ENCODE data around the gene CYP17A1. TPM values are rescaled to one million over a fixed set of nuclear protein-coding genes. Genes with fewer than 3 reads are reported as not detected.
"Not testable (repeated sequence)": the region's sequence is repeated elsewhere in the genome, so short reads cannot be mapped to it uniquely, and the experiment has no call there.

The CYP17A1 gene
- total and polyA plus RNA-seq, 5 donors: 0.11 TPM; not detected in 4

DNA sequence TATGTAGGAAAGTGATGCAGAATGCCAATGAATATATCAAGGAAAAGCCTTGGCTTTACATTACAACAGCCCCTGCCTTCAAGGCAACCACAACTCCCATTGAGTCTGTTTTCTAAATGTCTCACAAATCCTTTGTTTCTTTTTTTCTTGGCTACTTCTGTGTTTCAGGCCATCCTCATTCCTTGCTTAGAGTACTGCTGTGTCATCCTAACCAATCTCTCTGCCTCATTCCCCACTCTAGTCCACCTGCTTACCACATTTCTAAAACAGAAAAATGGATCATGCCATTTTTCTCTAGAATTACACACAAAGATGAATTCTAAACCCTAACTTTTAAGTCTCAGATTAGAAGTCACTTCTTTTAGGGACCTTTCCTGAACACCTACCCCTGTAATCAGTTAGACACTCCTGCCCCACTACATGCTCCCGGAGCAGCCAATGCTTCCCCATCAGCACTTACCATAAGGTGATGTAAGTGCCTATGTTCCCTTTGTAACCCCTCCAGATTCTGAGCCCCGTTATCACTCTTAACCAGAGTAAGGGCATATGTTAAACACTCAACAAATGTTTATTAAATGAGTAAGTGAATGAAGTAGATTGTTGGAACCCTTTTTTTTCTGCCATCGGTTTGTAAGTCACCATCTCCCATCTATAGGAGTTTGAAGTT is 19.7 kb upstream of the CYP17A1 start:
- Histone ChIP-seq H3K27me3 (ENCODE audit: control insufficient read depth, insufficient read depth) (no peaks in the 10 kb centered on the region), H3K27ac (ENCODE audit: low read length) (no peak overlapping the region), H3K4me1 (ENCODE audit: control insufficient read depth, insufficient read depth, low read length) (peaks cover 4% of the 10 kb centered on the region), H3K4me3 (ENCODE audit: low read length) (no peak overlapping the region), H3K9me3 (ENCODE audit: control insufficient read depth, low read length) (no peaks in the 10 kb centered on the region)
- intact Hi-C loops (cut with DNase I): no loop called here
- no peak for DNase-seq
- no peak for ATAC-seq
- 76% methylated on average over 3 of the region's 3 CpGs for WGBS

DNA sequence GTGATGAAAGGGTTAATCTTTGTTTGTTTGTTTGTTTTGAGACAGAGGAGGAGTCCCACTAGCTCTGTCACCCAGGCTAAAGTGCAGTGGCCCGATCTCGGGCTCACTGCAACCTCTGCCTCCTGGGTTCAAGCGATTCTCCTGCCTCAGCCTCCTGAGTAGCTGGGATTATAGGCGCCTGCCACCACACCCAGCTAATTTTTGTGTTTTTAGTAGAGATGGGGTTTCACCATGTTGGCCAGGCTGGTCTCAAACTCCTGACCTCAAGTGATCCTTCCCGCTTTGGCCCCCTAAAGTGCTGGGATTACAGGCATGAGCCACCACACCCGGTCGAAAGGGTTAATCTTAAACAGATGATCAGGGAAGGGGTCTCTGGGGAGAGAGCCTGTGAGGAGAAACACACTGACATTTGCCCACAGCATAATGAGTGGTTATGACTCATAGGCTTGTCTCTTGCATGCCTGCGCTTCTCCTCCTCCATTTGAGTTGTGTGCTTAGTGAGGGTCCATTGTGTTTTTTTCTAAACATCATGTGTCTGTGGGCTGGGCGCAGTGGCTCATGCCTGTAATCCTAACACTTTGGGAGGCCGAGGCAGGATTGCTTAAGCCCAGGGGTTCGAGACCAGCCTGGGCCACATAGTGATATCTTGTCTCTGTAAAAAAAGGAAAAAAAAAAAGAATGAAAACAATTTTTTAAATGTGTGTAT is 18.7 kb upstream of the CYP17A1 start:
- ATAC-seq; DNase-seq; H3K9me3 ChIP-seq (ENCODE audit: control insufficient read depth, low read length); H3K27ac ChIP-seq (ENCODE audit: low read length); H3K4me1 ChIP-seq (ENCODE audit: control insufficient read depth, insufficient read depth, low read length); H3K4me3 ChIP-seq (ENCODE audit: low read length); intact Hi-C loops (cut with DNase I); H3K27me3 ChIP-seq (ENCODE audit: control insufficient read depth, insufficient read depth): not testable (repeated sequence)
- 66% methylated on average over 11 of the region's 11 CpGs for WGBS

DNA sequence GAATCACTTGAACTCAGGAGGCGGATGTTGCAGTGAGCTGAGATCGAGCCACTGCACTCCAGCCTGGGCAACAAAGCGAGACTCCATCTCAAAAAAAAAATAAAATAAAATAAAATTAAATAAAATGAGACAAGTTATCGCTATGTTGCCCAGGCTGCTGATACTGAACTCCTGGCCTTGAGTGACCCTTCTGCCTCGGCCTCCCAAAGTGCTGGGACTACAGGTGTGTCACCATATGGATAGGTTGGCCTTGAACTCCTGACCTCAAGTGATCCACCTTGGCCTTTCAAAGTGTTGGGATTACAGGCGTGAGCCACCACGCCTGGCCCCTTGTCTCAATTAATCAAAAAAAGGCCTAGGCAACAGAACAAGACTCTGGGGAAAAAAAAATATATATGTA is 16.0 kb upstream of the CYP17A1 start:
- H3K27ac ChIP-seq (ENCODE audit: low read length); H3K9me3 ChIP-seq (ENCODE audit: control insufficient read depth, low read length); H3K27me3 ChIP-seq (ENCODE audit: control insufficient read depth, insufficient read depth); DNase-seq; intact Hi-C loops (cut with DNase I); ATAC-seq; H3K4me3 ChIP-seq (ENCODE audit: low read length); H3K4me1 ChIP-seq (ENCODE audit: control insufficient read depth, insufficient read depth, low read length): not testable (repeated sequence)
- 97% methylated on average over 7 of the region's 7 CpGs for WGBS

DNA sequence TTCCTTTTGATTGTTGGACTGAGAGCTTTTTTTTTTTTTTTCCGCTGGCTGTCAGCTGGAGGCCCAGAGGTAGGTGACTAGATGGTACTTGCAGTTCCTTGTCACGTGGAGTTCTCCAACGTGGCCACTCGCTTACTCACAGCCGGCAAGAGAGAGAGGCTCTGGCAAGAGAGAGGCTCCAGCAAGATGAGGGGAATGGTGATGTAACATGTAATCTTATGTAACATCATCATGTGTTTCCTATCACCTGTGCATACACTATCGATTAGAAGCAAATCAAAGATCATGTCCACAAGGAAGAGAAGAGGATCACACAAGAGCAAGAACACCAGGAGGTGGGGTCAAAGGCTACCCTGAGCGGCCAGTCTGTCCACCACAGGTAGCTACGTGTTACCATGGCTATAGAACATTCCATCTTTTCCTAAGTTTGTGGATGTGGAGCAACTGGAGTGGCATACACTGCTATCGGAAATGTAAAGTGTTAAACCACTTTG is 12.9 kb upstream of the CYP17A1 start:
- WGBS: 83% methylated on average over 9 of the region's 9 CpGs
- no peaks in the 10 kb centered on the region for H3K27me3 ChIP-seq (ENCODE audit: control insufficient read depth, insufficient read depth)
- DNase-seq: no peak
- H3K4me1 ChIP-seq (ENCODE audit: control insufficient read depth, insufficient read depth, low read length): no peaks in the 10 kb centered on the region
- no peaks in the 10 kb centered on the region for H3K9me3 ChIP-seq (ENCODE audit: control insufficient read depth, low read length)
- H3K4me3 ChIP-seq (ENCODE audit: low read length): no peak overlapping the region
- intact Hi-C loops (cut with DNase I): no loop called here
- no peak for ATAC-seq
- no peak overlapping the region for H3K27ac ChIP-seq (ENCODE audit: low read length)

DNA sequence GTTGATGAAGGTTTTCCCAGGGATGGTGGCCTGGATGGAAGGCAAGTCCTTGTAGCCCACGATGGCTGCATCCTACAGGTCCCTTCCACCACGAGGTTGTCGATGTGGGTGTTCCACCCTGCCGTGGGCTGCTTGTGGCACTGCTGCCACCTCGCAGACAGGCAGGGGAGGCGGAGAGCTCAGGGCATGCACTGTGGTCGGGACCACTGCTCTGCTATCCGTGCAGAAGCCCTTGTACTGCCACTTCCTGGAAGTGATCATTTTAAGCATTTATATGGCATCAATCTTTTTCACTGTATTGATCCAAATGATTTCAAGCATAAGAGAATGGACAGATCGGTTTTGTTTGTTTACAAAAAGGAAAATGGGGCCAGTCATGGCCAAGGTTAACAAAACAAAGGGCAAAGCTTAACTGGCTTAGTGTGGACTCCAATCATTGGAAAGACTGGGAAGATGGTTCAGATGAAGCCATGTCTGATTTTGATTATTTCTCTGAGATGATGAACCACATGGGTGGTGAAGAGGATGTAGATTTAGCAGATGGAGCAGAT is 8.2 kb upstream of the CYP17A1 start:
- 84% methylated on average over 9 of the region's 9 CpGs for WGBS
- no peak for ATAC-seq

DNA sequence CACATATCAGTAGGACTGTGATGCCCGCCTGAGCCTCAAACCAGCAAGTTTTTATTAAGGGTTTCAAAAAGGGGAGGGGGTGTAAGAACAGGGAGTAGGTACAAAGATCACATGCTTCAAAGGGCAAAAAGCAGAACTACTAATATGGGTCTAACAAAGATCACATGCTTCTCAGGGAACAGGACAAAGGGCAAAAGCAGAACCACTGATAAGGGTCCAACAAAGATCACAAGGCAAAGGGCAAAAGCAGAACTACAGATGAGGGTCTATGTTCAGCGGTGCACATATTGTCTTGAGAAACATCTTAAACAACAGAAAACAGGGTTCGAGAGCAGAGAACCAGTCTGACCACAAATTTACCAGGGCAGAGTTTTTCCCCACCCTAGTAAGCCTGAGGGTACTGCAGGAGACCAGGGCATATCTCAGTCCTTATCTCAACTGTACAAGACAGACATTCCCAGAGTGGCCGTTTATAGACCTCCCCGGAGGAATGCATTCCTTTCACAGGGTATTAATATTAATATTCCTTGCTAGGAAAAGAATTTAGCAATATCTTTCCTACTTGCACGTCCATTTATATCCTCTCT is 7.1 kb upstream of the CYP17A1 start:
- H3K27me3 ChIP-seq (ENCODE audit: control insufficient read depth, insufficient read depth); DNase-seq; H3K9me3 ChIP-seq (ENCODE audit: control insufficient read depth, low read length); H3K4me3 ChIP-seq (ENCODE audit: low read length); intact Hi-C loops (cut with DNase I); H3K4me1 ChIP-seq (ENCODE audit: control insufficient read depth, insufficient read depth, low read length); ATAC-seq; H3K27ac ChIP-seq (ENCODE audit: low read length): not testable (repeated sequence)
- WGBS: 80% methylated on average over 6 of the region's 6 CpGs

More for the DNA sequence above, 8.2 kb upstream of the CYP17A1 start:
- H3K4me3 ChIP-seq (ENCODE audit: low read length): no peak overlapping the region
- no peaks in the 10 kb centered on the region for H3K4me1 ChIP-seq (ENCODE audit: control insufficient read depth, insufficient read depth, low read length)
- no peak overlapping the region for H3K27ac ChIP-seq (ENCODE audit: low read length)
- H3K9me3 ChIP-seq (ENCODE audit: control insufficient read depth, low read length): no peaks in the 10 kb centered on the region
- no peaks in the 10 kb centered on the region for H3K27me3 ChIP-seq (ENCODE audit: control insufficient read depth, insufficient read depth)
- no peak for DNase-seq
- intact Hi-C loops (cut with DNase I): no loop called here

DNA sequence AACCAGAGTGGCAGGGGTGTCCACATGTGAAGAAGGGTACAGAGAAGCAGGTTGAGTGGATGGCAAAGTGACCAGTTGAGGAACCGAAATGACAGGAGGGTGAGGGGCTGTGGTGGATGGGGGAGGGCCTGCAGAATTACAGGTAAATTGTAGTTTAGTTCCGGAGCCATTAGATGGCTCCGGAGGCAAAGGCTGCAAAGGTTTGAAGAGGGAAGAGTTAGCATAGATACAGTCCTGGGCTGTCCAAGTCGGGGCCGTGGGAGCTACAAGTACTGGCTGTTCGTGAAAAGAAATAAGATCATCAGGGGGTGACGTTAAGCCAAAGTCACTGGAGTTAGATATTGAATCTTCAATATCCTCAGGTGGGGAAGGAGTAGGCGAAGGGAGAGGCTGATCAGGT is 5.9 kb upstream of the CYP17A1 start:
- H3K27me3 ChIP-seq (ENCODE audit: control insufficient read depth, insufficient read depth); intact Hi-C loops (cut with DNase I); DNase-seq; H3K4me1 ChIP-seq (ENCODE audit: control insufficient read depth, insufficient read depth, low read length); H3K9me3 ChIP-seq (ENCODE audit: control insufficient read depth, low read length); H3K4me3 ChIP-seq (ENCODE audit: low read length); ATAC-seq; H3K27ac ChIP-seq (ENCODE audit: low read length): not testable (repeated sequence)
- WGBS: 56% methylated on average over 8 of the region's 8 CpGs

DNA sequence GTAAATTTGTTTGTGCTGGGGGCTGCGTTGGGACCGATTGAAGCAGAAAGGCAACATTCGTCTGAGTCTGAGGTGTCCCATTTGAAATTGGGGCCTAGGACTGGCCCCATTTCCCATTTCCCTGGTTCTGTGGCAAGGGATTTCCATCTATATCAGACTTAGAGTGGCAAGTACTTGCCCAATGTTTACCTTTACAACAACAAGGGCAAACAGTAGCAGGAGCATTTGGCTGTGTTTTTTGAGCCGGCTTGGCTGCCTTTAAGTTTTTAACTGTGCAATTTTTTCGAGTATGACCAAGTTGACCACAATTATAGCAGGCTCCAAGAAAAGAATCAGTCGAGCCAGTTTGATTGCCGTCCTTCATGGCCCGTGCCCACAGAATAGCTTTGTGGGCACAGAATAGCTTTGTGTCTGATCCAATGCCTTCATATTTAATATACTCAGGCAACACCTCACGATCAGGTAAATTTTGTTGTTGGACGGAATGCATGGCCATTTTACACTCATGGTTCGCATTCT is 4.7 kb upstream of the CYP17A1 start:
- Histone ChIP-seq H3K27ac (ENCODE audit: low read length) (no peak overlapping the region), H3K9me3 (ENCODE audit: control insufficient read depth, low read length) (no peaks in the 10 kb centered on the region), H3K4me1 (ENCODE audit: control insufficient read depth, insufficient read depth, low read length) (no peaks in the 10 kb centered on the region), H3K27me3 (ENCODE audit: control insufficient read depth, insufficient read depth) (no peaks in the 10 kb centered on the region), H3K4me3 (ENCODE audit: low read length) (no peak overlapping the region)
- DNase-seq (no peak), ATAC-seq (no peak)
- 86% methylated on average over 11 of the region's 11 CpGs for WGBS
- intact Hi-C loops (cut with DNase I): no loop called here

DNA sequence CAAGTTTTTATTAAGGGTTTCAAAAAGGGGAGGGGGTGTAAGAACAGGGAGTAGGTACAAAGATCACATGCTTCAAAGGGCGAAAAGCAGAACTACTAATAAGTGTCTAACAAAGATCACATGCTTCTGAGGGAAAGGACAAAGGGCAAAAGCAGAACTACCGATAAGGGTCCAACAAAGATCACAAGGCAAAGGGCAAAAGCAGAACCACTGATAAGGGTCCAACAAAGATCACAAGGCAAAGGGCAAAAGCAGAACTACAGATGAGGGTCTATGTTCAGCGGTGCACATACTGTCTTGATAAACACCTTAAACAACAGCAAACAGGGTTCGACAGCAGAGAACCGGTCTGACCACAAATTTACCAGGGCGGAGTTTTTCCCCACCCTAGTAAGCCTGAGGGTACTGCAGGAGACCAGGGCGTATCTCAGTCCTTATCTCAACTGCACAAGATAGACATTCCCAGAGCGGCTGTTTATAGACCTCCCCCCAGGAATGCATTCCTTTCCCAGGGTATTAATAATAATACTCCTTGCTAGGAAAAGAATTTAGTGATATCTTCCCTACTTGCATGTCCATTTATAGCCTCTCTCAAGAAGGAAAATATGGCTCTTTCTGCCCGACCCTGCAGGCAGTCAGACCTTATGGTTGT is 1.2 kb upstream of the CYP17A1 start:
- not testable (repeated sequence) for H3K27me3 ChIP-seq (ENCODE audit: control insufficient read depth, insufficient read depth); H3K4me3 ChIP-seq (ENCODE audit: low read length); DNase-seq; H3K4me1 ChIP-seq (ENCODE audit: control insufficient read depth, insufficient read depth, low read length); H3K9me3 ChIP-seq (ENCODE audit: control insufficient read depth, low read length); H3K27ac ChIP-seq (ENCODE audit: low read length); ATAC-seq
- intact Hi-C loops (cut with DNase I): loop anchor here in 3 of 4 donors (5.0 to 10.0 kb wide), 5 partner anchors 64 to 416 kb away; partner anchors contain the start of gene RPEL1 (in 2 of the 3)
- 85% methylated on average over 9 of the region's 9 CpGs for WGBS

DNA sequence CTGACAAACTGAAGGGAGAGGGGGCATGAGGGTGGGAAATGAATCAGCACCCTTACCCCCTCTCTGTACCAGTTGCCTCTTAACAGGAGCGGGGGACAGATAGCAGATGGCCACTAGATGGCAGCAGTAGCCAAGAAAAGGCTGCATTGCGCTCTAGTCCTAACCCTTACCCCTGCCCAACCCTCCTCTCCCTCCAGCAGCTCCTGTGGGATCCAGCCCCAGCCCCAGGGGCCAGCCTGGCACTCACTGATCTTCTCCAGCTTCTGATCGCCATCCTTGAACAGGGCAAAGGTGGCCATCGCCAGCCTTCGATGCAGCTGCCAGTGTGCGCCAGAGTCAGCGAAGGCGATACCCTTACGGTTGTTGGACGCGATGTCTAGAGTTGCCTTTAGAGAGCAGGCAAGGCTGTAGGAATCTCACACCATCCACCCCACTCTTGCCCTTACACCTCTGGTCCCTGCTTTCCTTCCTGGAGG is 2.2 kb downstream of the CYP17A1 start:
- 64% methylated on average over 11 of the region's 11 CpGs for WGBS
- Histone ChIP-seq H3K27me3 (ENCODE audit: control insufficient read depth, insufficient read depth) (no peaks in the 10 kb centered on the region), H3K9me3 (ENCODE audit: control insufficient read depth, low read length) (no peaks in the 10 kb centered on the region), H3K4me1 (ENCODE audit: control insufficient read depth, insufficient read depth, low read length) (no peaks in the 10 kb centered on the region), H3K4me3 (ENCODE audit: low read length) (no peak overlapping the region), H3K27ac (ENCODE audit: low read length) (no peak overlapping the region)
- ATAC-seq (peak; percentile 91 to 92), DNase-seq (peak; percentile 75 to 85 (median 83))
- intact Hi-C loops (cut with DNase I): loop anchor here in 3 of 4 donors (2.0 to 10.0 kb wide), 6 partner anchors 66 to 420 kb away; partner anchors contain the start of gene RPEL1 (in 2 of the 3)

Data from right cardiac atrium (tissue), 5 donors.